Ishikawa (cell line): ENCODE data around the gene SV2C.

Experiments
- CEBPB ChIP-seq: IDR thresholded peaks from 2 replicates; pipeline ENCODE4 v1.6.1; 2012
- CREB1 ChIP-seq: IDR thresholded peaks from 2 replicates; pipeline ENCODE4 v1.6.1; 2012; ENCODE audit warnings: low read depth
- EGR1 ChIP-seq: IDR thresholded peaks from 2 replicates; pipeline ENCODE4 v1.6.1; 2012
- EP300 ChIP-seq: IDR thresholded peaks from 2 replicates; pipeline ENCODE4 v1.6.1; 2012; ENCODE audit warnings: borderline replicate concordance
- FOXM1 ChIP-seq: IDR thresholded peaks from 2 replicates; pipeline ENCODE4 v1.6.1; 2012; ENCODE audit warnings: low read depth, borderline replicate concordance
- NFIC ChIP-seq: IDR thresholded peaks from 2 replicates; pipeline ENCODE4 v1.6.1; 2012
- RAD21 ChIP-seq: IDR thresholded peaks from 2 replicates; pipeline ENCODE4 v1.6.1; 2012; ENCODE audit warnings: low read depth
- TAF1 ChIP-seq: IDR thresholded peaks from 2 replicates; pipeline ENCODE4 v1.6.1; 2012; ENCODE audit warnings: low read depth, mild to moderate bottlenecking
- TCF12 ChIP-seq: IDR thresholded peaks from 2 replicates; pipeline ENCODE4 v1.6.1; 2012; ENCODE audit warnings: low read depth
- TEAD4 ChIP-seq: IDR thresholded peaks from 2 replicates; pipeline ENCODE4 v1.6.1; 2012
- YY1 ChIP-seq: IDR thresholded peaks from 2 replicates; pipeline ENCODE4 v1.6.1; 2012; ENCODE audit warnings: low read depth
- ZBTB7A ChIP-seq: IDR thresholded peaks from 2 replicates; pipeline ENCODE4 v1.6.1; 2012; ENCODE audit warnings: low read depth
- TF ChIP-seq, protein P1 (sequence below): IDR thresholded peaks from 2 replicates; pipeline ENCODE4 v1.6.1; 2012; ENCODE audit warnings: low read depth, mild to moderate bottlenecking
- TF ChIP-seq, protein P2 (sequence below): IDR thresholded peaks from 2 replicates; pipeline ENCODE4 v1.6.1; 2012
- TF ChIP-seq, protein P3 (sequence below): IDR thresholded peaks from 2 replicates; pipeline ENCODE4 v1.6.1; 2012

Gene SV2C

DNA sequence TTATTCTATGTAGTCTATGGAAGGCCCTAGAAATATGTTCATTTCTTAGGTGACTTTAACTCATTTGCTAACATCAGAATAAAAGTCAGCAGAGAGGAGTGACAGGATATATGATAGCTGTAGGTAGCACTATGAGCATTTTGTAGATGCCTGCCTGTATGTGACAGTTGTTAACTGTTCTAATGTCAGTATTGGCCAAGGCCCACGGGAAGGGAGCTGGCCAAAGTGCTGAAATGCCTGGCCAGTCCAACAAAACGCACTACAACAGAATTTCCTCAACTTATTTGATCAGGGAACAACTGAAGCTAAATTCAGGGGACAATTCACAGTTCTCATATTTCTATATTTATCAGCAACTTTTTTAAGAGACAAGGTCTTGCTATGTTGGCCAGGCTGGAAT, 20.8 kb downstream of the SV2C start:
- TF ChIP-seq NFIC (peak; percentile 8; the same call in 1 of the 2 replicates), FOXM1 (no peak)
- TF ChIP-seq, protein P1, sequence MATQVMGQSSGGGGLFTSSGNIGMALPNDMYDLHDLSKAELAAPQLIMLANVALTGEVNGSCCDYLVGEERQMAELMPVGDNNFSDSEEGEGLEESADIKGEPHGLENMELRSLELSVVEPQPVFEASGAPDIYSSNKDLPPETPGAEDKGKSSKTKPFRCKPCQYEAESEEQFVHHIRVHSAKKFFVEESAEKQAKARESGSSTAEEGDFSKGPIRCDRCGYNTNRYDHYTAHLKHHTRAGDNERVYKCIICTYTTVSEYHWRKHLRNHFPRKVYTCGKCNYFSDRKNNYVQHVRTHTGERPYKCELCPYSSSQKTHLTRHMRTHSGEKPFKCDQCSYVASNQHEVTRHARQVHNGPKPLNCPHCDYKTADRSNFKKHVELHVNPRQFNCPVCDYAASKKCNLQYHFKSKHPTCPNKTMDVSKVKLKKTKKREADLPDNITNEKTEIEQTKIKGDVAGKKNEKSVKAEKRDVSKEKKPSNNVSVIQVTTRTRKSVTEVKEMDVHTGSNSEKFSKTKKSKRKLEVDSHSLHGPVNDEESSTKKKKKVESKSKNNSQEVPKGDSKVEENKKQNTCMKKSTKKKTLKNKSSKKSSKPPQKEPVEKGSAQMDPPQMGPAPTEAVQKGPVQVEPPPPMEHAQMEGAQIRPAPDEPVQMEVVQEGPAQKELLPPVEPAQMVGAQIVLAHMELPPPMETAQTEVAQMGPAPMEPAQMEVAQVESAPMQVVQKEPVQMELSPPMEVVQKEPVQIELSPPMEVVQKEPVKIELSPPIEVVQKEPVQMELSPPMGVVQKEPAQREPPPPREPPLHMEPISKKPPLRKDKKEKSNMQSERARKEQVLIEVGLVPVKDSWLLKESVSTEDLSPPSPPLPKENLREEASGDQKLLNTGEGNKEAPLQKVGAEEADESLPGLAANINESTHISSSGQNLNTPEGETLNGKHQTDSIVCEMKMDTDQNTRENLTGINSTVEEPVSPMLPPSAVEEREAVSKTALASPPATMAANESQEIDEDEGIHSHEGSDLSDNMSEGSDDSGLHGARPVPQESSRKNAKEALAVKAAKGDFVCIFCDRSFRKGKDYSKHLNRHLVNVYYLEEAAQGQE: peak; percentile 96

DNA sequence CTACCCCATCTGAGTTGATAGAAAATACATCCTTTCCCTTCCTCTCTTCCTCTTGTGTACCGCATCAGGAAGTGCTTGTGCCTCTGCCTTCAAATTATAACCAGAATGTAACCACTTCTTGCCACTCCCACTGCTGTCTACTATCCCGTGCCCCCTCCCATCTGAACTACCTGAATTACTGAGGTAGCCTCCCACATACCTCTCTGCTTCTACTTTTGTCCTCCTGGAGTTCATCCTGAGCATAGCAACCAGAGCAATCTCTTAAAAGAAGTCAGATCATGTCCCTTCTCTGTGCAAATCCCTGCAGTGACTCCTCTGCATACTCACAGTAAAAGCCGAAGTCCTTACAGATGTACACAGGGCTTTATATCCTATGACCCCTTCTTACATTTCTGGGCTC, 23.0 kb downstream of the SV2C start:
- TF ChIP-seq TAF1 (no peak), CREB1 (no peak), FOXM1 (no peak), YY1 (no peak), RAD21 (no peak), TEAD4 (no peak), ZBTB7A (no peak), CEBPB (no peak), EP300 (no peak), TCF12 (no peak), EGR1 (no peak), NFIC (no peak)
- TF ChIP-seq, protein P2, sequence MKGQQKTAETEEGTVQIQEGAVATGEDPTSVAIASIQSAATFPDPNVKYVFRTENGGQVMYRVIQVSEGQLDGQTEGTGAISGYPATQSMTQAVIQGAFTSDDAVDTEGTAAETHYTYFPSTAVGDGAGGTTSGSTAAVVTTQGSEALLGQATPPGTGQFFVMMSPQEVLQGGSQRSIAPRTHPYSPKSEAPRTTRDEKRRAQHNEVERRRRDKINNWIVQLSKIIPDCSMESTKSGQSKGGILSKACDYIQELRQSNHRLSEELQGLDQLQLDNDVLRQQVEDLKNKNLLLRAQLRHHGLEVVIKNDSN: no peak
- TF ChIP-seq, protein P3, sequence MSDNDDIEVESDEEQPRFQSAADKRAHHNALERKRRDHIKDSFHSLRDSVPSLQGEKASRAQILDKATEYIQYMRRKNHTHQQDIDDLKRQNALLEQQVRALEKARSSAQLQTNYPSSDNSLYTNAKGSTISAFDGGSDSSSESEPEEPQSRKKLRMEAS: no peak
- TF ChIP-seq, protein P1: no peak

- TF ChIP-seq EP300 (no peak), TCF12 (no peak), TAF1 (no peak), FOXM1 (no peak), CEBPB (no peak), YY1 (no peak), TEAD4 (no peak), NFIC (no peak), EGR1 (no peak), ZBTB7A (no peak), CREB1 (no peak), RAD21 (no peak)
- TF ChIP-seq, protein P1: no peak
- TF ChIP-seq, protein P2: no peak
- TF ChIP-seq, protein P3: no peak
These were observed 28.4 kb downstream of the SV2C start for GRCh38 chr5:76111477-76112174.

DNA sequence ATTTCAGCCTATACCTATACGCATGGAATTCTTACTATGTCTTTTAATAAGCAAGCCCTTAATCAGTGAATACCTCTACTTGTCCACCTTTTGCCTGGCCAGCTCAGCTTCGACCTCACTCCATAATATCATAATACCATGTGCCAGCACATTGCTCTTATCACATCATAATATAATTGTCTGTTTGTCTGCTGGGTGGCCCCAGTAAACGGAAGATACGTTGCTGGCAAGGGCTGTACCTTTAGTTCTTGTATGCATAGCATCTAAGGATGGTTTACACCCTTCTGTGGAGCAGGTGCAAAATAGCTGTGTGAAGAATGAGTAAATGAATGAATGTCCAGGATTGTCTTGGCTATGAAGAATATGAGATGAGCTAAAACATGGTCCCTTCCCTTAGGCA, 29.9 kb downstream of the SV2C start:
- TF ChIP-seq, protein P2: no peak
- TF ChIP-seq TAF1 (no peak), NFIC (no peak), RAD21 (no peak), CREB1 (no peak), FOXM1 (no peak), YY1 (no peak), TCF12 (no peak), TEAD4 (no peak), ZBTB7A (no peak), EGR1 (no peak), EP300 (no peak), CEBPB (no peak)
- TF ChIP-seq, protein P3: no peak
- TF ChIP-seq, protein P1: no peak
